ENCODE data around the gene NINL.
A peak's percentile ranks its signal among the peaks of the same experiment; 100 is the strongest.
"Not testable (repeated sequence)": the region's sequence is repeated elsewhere in the genome, so short reads cannot be mapped to it uniquely, and the experiment has no call there.

Gene NINL

GRCh38 chr20:25619514-25619913 lies 34.2 kb upstream of the NINL start:
- Histone ChIP-seq H3K27ac (no peak overlapping the region), H3K27me3 (replicated peaks) (no peaks in the 10 kb centered on the region), H3K4me3 (ENCODE audit: low read depth, low read length) (no peak overlapping the region), H3K36me3 (replicated peaks) (no peaks in the 10 kb centered on the region)
- in situ Hi-C loops (cut with HindIII; ENCODE audit: low pct_ligation_motif_present, low sequenced_read_pairs) = no loop called here
- no peak for DNase-seq
- TF ChIP-seq, protein P1, sequence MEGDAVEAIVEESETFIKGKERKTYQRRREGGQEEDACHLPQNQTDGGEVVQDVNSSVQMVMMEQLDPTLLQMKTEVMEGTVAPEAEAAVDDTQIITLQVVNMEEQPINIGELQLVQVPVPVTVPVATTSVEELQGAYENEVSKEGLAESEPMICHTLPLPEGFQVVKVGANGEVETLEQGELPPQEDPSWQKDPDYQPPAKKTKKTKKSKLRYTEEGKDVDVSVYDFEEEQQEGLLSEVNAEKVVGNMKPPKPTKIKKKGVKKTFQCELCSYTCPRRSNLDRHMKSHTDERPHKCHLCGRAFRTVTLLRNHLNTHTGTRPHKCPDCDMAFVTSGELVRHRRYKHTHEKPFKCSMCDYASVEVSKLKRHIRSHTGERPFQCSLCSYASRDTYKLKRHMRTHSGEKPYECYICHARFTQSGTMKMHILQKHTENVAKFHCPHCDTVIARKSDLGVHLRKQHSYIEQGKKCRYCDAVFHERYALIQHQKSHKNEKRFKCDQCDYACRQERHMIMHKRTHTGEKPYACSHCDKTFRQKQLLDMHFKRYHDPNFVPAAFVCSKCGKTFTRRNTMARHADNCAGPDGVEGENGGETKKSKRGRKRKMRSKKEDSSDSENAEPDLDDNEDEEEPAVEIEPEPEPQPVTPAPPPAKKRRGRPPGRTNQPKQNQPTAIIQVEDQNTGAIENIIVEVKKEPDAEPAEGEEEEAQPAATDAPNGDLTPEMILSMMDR (IDR thresholded peaks at IDR 0.05; ENCODE audit: low read depth, low read length, missing control alignments) = no peak

GRCh38 chr20:25608774-25609173 lies 23.4 kb upstream of the NINL start:
- Histone ChIP-seq H3K36me3 (replicated peaks) (peaks cover 2% of the 10 kb centered on the region), H3K4me3 (ENCODE audit: low read depth, low read length) (no peak overlapping the region), H3K27me3 (replicated peaks) (no peaks in the 10 kb centered on the region), H3K27ac (no peak overlapping the region)
- TF ChIP-seq, protein P1 (IDR thresholded peaks at IDR 0.05; ENCODE audit: low read depth, low read length, missing control alignments) = no peak
- in situ Hi-C loops (cut with HindIII; ENCODE audit: low pct_ligation_motif_present, low sequenced_read_pairs) = no loop called here
- DNase-seq = peak; percentile 45

GRCh38 chr20:25606094-25606695 lies 20.9 kb upstream of the NINL start:
- Histone ChIP-seq H3K27me3 (replicated peaks) (no peaks in the 10 kb centered on the region), H3K36me3 (replicated peaks) (no peaks in the 10 kb centered on the region), H3K4me3 (ENCODE audit: low read depth, low read length) (no peak overlapping the region), H3K27ac (no peak overlapping the region)
- DNase-seq = no peak
- TF ChIP-seq, protein P1 (IDR thresholded peaks at IDR 0.05; ENCODE audit: low read depth, low read length, missing control alignments) = no peak
- in situ Hi-C loops (cut with HindIII; ENCODE audit: low pct_ligation_motif_present, low sequenced_read_pairs) = no loop called here

GRCh38 chr20:25605148-25605547 lies 19.8 kb upstream of the NINL start:
- Histone ChIP-seq H3K27ac (no peak overlapping the region), H3K27me3 (replicated peaks) (no peaks in the 10 kb centered on the region), H3K36me3 (replicated peaks) (no peaks in the 10 kb centered on the region), H3K4me3 (ENCODE audit: low read depth, low read length) (no peak overlapping the region)
- in situ Hi-C loops (cut with HindIII; ENCODE audit: low pct_ligation_motif_present, low sequenced_read_pairs) = no loop called here
- TF ChIP-seq, protein P1 (IDR thresholded peaks at IDR 0.05; ENCODE audit: low read depth, low read length, missing control alignments) = no peak
- no peak for DNase-seq

DNA sequence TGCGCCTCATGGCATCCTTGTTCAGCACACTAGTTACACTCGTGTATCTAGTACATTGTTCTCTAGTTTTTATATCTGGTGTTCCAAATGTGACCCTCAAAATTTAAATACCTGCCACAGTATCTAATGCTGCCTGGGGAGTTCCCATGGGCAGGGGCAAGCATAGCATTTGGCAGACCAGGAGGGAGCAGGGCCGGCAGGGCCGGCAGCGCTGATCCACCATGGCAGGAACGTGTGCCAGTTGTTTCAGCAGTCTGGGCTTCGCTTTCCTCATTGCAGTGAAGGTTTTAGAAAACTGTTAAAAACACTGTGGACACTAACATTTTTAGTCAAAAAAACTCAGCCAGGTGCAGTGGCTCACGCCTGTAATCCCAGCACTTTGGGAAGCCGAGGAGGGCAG lies 19.3 kb upstream of the NINL start:
- in situ Hi-C loops (cut with HindIII; ENCODE audit: low pct_ligation_motif_present, low sequenced_read_pairs) = no loop called here
- TF ChIP-seq, protein P1 (IDR thresholded peaks at IDR 0.05; ENCODE audit: low read depth, low read length, missing control alignments) = no peak
- H3K27me3 ChIP-seq (replicated peaks) = no peaks in the 10 kb centered on the region
- H3K36me3 ChIP-seq (replicated peaks) = no peaks in the 10 kb centered on the region
- no peak overlapping the region for H3K27ac ChIP-seq
- DNase-seq = no peak
- H3K4me3 ChIP-seq (ENCODE audit: low read depth, low read length) = no peak overlapping the region

DNA sequence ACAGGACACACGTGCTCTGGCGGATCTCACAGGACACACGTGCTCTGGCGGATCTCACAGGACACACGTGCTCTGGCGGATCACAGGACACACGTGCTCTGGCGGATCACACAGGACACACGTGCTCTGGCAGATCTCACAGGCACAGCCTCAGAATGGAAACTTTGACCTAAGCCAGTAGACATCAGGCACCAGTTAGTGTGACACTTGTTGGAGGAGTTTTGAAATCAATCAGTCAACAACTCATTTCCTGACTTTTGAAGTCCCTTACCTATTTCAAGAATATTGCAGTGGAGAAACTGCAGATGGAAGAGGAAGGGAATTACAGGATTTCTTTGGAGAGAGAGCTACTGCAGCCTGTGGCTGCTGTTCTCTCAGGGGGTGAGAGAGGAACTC lies 17.6 kb upstream of the NINL start:
- H3K4me3 ChIP-seq (ENCODE audit: low read depth, low read length); H3K27me3 ChIP-seq (replicated peaks); in situ Hi-C loops (cut with HindIII; ENCODE audit: low pct_ligation_motif_present, low sequenced_read_pairs); H3K27ac ChIP-seq; DNase-seq; H3K36me3 ChIP-seq (replicated peaks): not testable (repeated sequence)

DNA sequence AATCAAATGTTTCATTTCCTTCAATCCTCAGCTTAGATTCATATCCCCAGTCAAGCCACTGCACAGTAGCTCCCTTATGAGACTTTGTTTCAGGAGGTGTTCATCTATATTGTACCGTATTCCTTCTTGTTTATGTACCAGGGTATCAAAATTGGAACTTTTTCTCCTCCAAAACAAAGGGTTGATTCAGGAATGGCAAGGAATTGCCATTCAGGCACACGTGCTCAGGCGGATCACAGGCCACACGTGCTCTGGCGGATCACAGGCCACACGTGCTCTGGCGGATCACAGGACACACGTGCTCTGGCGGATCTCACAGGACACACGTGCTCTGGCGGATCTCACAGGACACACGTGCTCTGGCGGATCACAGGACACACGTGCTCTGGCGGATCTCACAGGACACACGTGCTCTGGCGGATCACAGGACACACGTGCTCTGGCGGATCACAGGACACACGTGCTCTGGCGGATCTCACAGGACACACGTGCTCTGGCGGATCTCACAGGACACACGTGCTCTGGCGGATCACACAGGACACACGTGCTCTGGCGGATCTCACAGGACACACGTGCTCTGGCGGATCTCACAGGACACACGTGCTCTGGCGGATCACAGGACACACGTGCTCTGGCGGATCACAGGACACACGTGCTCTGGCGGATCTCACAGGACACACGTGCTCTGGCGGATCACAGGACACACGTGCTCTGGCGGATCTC lies 17.0 kb upstream of the NINL start:
- H3K4me3 ChIP-seq (ENCODE audit: low read depth, low read length); in situ Hi-C loops (cut with HindIII; ENCODE audit: low pct_ligation_motif_present, low sequenced_read_pairs); H3K27me3 ChIP-seq (replicated peaks); H3K27ac ChIP-seq; H3K36me3 ChIP-seq (replicated peaks); DNase-seq: not testable (repeated sequence)

All from brain microvascular endothelial cell (primary cell).